GM23338 (cell line): ENCODE data around the gene CPNE4. TPM values are rescaled to one million over a fixed set of nuclear protein-coding genes. Genes with fewer than 3 reads are reported as not detected.

Experiments used
- ATAC-seq: fragments of 200-7000 bp; cut with Tn5 transposase; 3 replicates; pipeline ENCODE4 v1.9.1; 2020
- DNase-seq: peaks from one replicate; pipeline ENCODE4 v3.0.0-alpha.2; 2015; ENCODE audit warnings: low spot score
- H2AFZ ChIP-seq: fragments of 200-600 bp; sonication (generic); 2 replicates; pipeline ENCODE4 v1.8.0; 2016; ENCODE audit warnings: antibody characterized with exemption, mild to moderate bottlenecking, moderate library complexity
- H3F3A ChIP-seq: fragments of 200-600 bp; sonication (generic); replicated peaks from 2 replicates; pipeline ENCODE4 v1.8.0; 2017; ENCODE audit warnings: antibody characterized with exemption, mixed run types, low read depth
- H3K27ac ChIP-seq: fragments of 200-600 bp; sonication (generic); 2 replicates; pipeline ENCODE4 v1.6.1; 2016; ENCODE audit warnings: low read depth
- H3K27me3 ChIP-seq: fragments of 200-600 bp; sonication (generic); 2 replicates; pipeline ENCODE4 v1.8.0; 2016; ENCODE audit warnings: mild to moderate bottlenecking, mixed run types, moderate library complexity; ENCODE audit not compliant: insufficient read depth
- H3K36me3 ChIP-seq: fragments of 200-600 bp; sonication (generic); 2 replicates; pipeline ENCODE4 v1.8.0; 2016; ENCODE audit warnings: mild to moderate bottlenecking; ENCODE audit not compliant: insufficient read depth
- H3K4me1 ChIP-seq: fragments of 200-600 bp; sonication (generic); 2 replicates; pipeline ENCODE4 v1.8.0; 2016; ENCODE audit warnings: mild to moderate bottlenecking, moderate library complexity; ENCODE audit not compliant: insufficient read depth
- H3K4me2 ChIP-seq: fragments of 200-600 bp; sonication (generic); 2 replicates; pipeline ENCODE4 v1.7.1; 2017; ENCODE audit warnings: mixed run types
- H3K4me3 ChIP-seq: fragments of 200-600 bp; sonication (generic); 2 replicates; pipeline ENCODE4 v1.6.1; 2016; ENCODE audit warnings: mixed run types
- H3K79me2 ChIP-seq: fragments of 200-600 bp; sonication (generic); replicated peaks from 2 replicates; pipeline ENCODE4 v1.8.0; 2017; ENCODE audit warnings: mild to moderate bottlenecking; ENCODE audit not compliant: insufficient read depth
- H3K9me2 ChIP-seq: fragments of 200-600 bp; sonication (generic); 2 replicates; pipeline ENCODE4 v1.8.0; 2017; ENCODE audit not compliant: insufficient read depth
- H4K20me1 ChIP-seq: fragments of 200-600 bp; sonication (generic); replicated peaks from 2 replicates; pipeline ENCODE4 v1.8.0; 2017; ENCODE audit warnings: mild to moderate bottlenecking; ENCODE audit not compliant: insufficient read depth
- H3K27ac Mint-ChIP-seq: 2 replicates; pipeline ENCODE4 v1.8.0; 2020; ENCODE audit warnings: inconsistent platforms, mild to moderate bottlenecking, moderate library complexity, mixed read lengths
- H3K27me3 Mint-ChIP-seq: 3 replicates; pipeline ENCODE4 v1.8.0; 2022; ENCODE audit warnings: low read depth, mild to moderate bottlenecking, moderate library complexity, mixed read lengths, inconsistent platforms; ENCODE audit not compliant: insufficient read depth, poor library complexity
- H3K36me3 Mint-ChIP-seq: 3 replicates; pipeline ENCODE4 v1.8.0; 2021; ENCODE audit warnings: low read depth, mild to moderate bottlenecking, inconsistent platforms, moderate library complexity, mixed read lengths
- H3K4me1 Mint-ChIP-seq: 3 replicates; pipeline ENCODE4 v1.8.0; 2020; ENCODE audit warnings: mild to moderate bottlenecking, inconsistent platforms, mixed read lengths
- H3K4me3 Mint-ChIP-seq: 3 replicates; pipeline ENCODE4 v1.8.0; 2021; ENCODE audit warnings: moderate library complexity, mild to moderate bottlenecking, inconsistent platforms, mixed read lengths
- H3K9me3 Mint-ChIP-seq: 3 replicates; pipeline ENCODE4 v1.8.0; 2020; ENCODE audit warnings: moderate library complexity, mild to moderate bottlenecking, inconsistent platforms, mixed read lengths
- CREB1 ChIP-seq: fragments of 250-450 bp; sonication (Bioruptor Pico); IDR thresholded peaks from 2 replicates; pipeline ENCODE4 v1.5.0; 2020; ENCODE audit warnings: low read depth, mild to moderate bottlenecking, moderate library complexity
- EZH2 ChIP-seq: fragments of 200-600 bp; sonication (generic); IDR thresholded peaks from one replicate; pipeline ENCODE4 v1.8.0; 2017; ENCODE audit warnings: antibody characterized with exemption, mild to moderate bottlenecking, low read depth; ENCODE audit not compliant: unreplicated experiment
- EZH2phosphoT487 ChIP-seq: fragments of 200-600 bp; sonication (generic); IDR thresholded peaks from one replicate; pipeline ENCODE4 v1.8.1; 2018; ENCODE audit warnings: antibody characterized with exemption; ENCODE audit not compliant: unreplicated experiment
- JUNB ChIP-seq: IDR thresholded peaks from one replicate; pipeline ENCODE4 v1.6.1; 2016; ENCODE audit warnings: antibody characterized with exemption; ENCODE audit not compliant: unreplicated experiment
- NANOG ChIP-seq: IDR thresholded peaks from 2 replicates; pipeline ENCODE4 v1.6.1; 2016; ENCODE audit warnings: antibody characterized with exemption, borderline replicate concordance
- POLR2AphosphoS5 ChIP-seq: IDR thresholded peaks from 2 replicates; pipeline ENCODE4 v1.6.1; 2016; ENCODE audit warnings: antibody characterized with exemption, low read depth
- STAT1 ChIP-seq: IDR thresholded peaks from one replicate; pipeline ENCODE4 v1.6.1; 2016; ENCODE audit warnings: antibody characterized with exemption; ENCODE audit not compliant: unreplicated experiment
- ZNF114 ChIP-seq: fragments of 250-450 bp; sonication (Bioruptor Pico); IDR thresholded peaks from 2 replicates; pipeline ENCODE4 v1.5.0; 2020; ENCODE audit warnings: mild to moderate bottlenecking, moderate library complexity
- ZNF331 ChIP-seq: fragments of 250-450 bp; sonication (Bioruptor Pico); IDR thresholded peaks from 2 replicates; pipeline ENCODE4 v1.5.0; 2020; ENCODE audit warnings: low read depth, mild to moderate bottlenecking, moderate library complexity
- ZNF462 ChIP-seq: fragments of 250-450 bp; sonication (Bioruptor Pico); IDR thresholded peaks from 2 replicates; pipeline ENCODE4 v1.5.0; 2020; ENCODE audit warnings: mild to moderate bottlenecking, moderate library complexity
- polyA plus RNA-seq: library from polyadenylated mRNA; unstranded; fragments of >200 nt; fragmentation: Nextera tagmentation; extraction: Ambion mirVana; gene quantifications from 2 replicates; pipeline ENCODE4 v1.2.1, GENCODE V29; 2016
- total RNA-seq: library from RNA; depleted of rRNA; stranded (reverse); fragments of >200 nt; shearing (Covaris generic); gene quantifications from 2 replicates; pipeline ENCODE4 v1.2.3, GENCODE V29; 2014
- TF ChIP-seq, protein P1 (sequence below), 2 experiments: fragments of 200-600 bp in 1 of 2; sonication (generic) in 1 of 2; conservative IDR thresholded peaks; 2 replicates each; pipeline versions ENCODE4 v1.5.1 to v1.6.1; 2016 to 2017; ENCODE audit warnings: antibody characterized with exemption in 2 of 2, low read depth in 2 of 2, mild to moderate bottlenecking in 2 of 2, moderate library complexity in 1 of 2
- TF ChIP-seq, protein P2 (sequence below): IDR thresholded peaks from one replicate; pipeline ENCODE4 v1.6.1; 2018; ENCODE audit warnings: antibody characterized with exemption; ENCODE audit not compliant: unreplicated experiment
- TF ChIP-seq, protein P3 (sequence below): IDR thresholded peaks from 2 replicates; pipeline ENCODE4 v1.6.1; 2016; ENCODE audit warnings: antibody characterized with exemption

Gene CPNE4
- total and polyA plus RNA-seq, 2 experiments from 2014 or later = 2.0 to 6.5 TPM

GRCh38 chr3:131688370-131688769 is 346.4 kb downstream of the CPNE4 start:
- no peak for DNase-seq

More at GRCh38 chr3:131688370-131688769, 346.4 kb downstream of the CPNE4 start:
- TF ChIP-seq NANOG (no peak), ZNF462 (no peak), EZH2 (no peak), JUNB (no peak), ZNF331 (CRISPR knock-in tag) (no peak), ZNF114 (CRISPR knock-in tag) (no peak), CREB1 (CRISPR knock-in tag) (no peak), EZH2phosphoT487 (no peak), POLR2AphosphoS5 (no peak), STAT1 (no peak)
- TF ChIP-seq, protein P1, sequence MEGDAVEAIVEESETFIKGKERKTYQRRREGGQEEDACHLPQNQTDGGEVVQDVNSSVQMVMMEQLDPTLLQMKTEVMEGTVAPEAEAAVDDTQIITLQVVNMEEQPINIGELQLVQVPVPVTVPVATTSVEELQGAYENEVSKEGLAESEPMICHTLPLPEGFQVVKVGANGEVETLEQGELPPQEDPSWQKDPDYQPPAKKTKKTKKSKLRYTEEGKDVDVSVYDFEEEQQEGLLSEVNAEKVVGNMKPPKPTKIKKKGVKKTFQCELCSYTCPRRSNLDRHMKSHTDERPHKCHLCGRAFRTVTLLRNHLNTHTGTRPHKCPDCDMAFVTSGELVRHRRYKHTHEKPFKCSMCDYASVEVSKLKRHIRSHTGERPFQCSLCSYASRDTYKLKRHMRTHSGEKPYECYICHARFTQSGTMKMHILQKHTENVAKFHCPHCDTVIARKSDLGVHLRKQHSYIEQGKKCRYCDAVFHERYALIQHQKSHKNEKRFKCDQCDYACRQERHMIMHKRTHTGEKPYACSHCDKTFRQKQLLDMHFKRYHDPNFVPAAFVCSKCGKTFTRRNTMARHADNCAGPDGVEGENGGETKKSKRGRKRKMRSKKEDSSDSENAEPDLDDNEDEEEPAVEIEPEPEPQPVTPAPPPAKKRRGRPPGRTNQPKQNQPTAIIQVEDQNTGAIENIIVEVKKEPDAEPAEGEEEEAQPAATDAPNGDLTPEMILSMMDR (conservative IDR thresholded peaks at IDR 0.05; ENCODE audit: low read depth in 2 of 2) = no peak
- TF ChIP-seq, protein P2, sequence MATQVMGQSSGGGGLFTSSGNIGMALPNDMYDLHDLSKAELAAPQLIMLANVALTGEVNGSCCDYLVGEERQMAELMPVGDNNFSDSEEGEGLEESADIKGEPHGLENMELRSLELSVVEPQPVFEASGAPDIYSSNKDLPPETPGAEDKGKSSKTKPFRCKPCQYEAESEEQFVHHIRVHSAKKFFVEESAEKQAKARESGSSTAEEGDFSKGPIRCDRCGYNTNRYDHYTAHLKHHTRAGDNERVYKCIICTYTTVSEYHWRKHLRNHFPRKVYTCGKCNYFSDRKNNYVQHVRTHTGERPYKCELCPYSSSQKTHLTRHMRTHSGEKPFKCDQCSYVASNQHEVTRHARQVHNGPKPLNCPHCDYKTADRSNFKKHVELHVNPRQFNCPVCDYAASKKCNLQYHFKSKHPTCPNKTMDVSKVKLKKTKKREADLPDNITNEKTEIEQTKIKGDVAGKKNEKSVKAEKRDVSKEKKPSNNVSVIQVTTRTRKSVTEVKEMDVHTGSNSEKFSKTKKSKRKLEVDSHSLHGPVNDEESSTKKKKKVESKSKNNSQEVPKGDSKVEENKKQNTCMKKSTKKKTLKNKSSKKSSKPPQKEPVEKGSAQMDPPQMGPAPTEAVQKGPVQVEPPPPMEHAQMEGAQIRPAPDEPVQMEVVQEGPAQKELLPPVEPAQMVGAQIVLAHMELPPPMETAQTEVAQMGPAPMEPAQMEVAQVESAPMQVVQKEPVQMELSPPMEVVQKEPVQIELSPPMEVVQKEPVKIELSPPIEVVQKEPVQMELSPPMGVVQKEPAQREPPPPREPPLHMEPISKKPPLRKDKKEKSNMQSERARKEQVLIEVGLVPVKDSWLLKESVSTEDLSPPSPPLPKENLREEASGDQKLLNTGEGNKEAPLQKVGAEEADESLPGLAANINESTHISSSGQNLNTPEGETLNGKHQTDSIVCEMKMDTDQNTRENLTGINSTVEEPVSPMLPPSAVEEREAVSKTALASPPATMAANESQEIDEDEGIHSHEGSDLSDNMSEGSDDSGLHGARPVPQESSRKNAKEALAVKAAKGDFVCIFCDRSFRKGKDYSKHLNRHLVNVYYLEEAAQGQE = no peak
- TF ChIP-seq, protein P3, sequence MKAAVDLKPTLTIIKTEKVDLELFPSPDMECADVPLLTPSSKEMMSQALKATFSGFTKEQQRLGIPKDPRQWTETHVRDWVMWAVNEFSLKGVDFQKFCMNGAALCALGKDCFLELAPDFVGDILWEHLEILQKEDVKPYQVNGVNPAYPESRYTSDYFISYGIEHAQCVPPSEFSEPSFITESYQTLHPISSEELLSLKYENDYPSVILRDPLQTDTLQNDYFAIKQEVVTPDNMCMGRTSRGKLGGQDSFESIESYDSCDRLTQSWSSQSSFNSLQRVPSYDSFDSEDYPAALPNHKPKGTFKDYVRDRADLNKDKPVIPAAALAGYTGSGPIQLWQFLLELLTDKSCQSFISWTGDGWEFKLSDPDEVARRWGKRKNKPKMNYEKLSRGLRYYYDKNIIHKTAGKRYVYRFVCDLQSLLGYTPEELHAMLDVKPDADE = no peak
- H3K79me2 ChIP-seq = no peaks in the 10 kb centered on the region
- Mint-ChIP-seq H3K27me3 (no peaks in the 10 kb centered on the region), H3K36me3 (no peaks in the 10 kb centered on the region), H3K4me3 (no peak overlapping the region; the same call in 2 of the 3 replicates), H3K4me1 (no peaks in the 10 kb centered on the region), H3K9me3 (no peaks in the 10 kb centered on the region), H3K27ac (no peak overlapping the region)
- no peaks in the 10 kb centered on the region for H4K20me1 ChIP-seq
- H3K4me2 ChIP-seq = no peak overlapping the region
- ATAC-seq = no peak
- H3K4me1 ChIP-seq = no peaks in the 10 kb centered on the region
- H3K9me2 ChIP-seq = peaks cover 6% of the 10 kb centered on the region; the same call in 1 of the 2 replicates
- H3K27me3 ChIP-seq = no peaks in the 10 kb centered on the region
- H2AFZ ChIP-seq = no peak overlapping the region
- no peak overlapping the region for H3K27ac ChIP-seq
- no peak overlapping the region for H3K4me3 ChIP-seq
- H3F3A ChIP-seq = no peaks in the 10 kb centered on the region
- no peaks in the 10 kb centered on the region for H3K36me3 ChIP-seq
